Activated T-cell treated with anti-CD3 and anti-CD28 coated beads, Interleukin-2, amount 50 U/mL, for 4 hours (primary cell): ENCODE data around the gene TUBE1. TPM values are rescaled to one million over a fixed set of nuclear protein-coding genes. Genes with fewer than 3 reads are reported as not detected.

ENCODE experiments used
- ATAC-seq, 2 donors: fragments of 200-7000 bp; cut with Tn5 transposase; one replicate each; pipeline ENCODE4 v1.10.0; 2021
- DNase-seq: peaks from one replicate; pipeline ENCODE4 v3.0.0-alpha.2; 2020
- H3K27me3 Mint-ChIP-seq: one replicate; pipeline ENCODE4 v1.8.0; 2021; ENCODE audit warnings: low read depth, mixed read lengths
- H3K36me3 Mint-ChIP-seq: one replicate; pipeline ENCODE4 v1.8.0; 2022; ENCODE audit warnings: mixed read lengths; ENCODE audit not compliant: insufficient read depth
- H3K4me1 Mint-ChIP-seq: one replicate; pipeline ENCODE4 v1.8.0; 2021; ENCODE audit warnings: low read depth, mixed read lengths
- H3K4me3 Mint-ChIP-seq: one replicate; pipeline ENCODE4 v1.8.0; 2021; ENCODE audit warnings: mild to moderate bottlenecking, moderate library complexity, mixed read lengths
- H3K9me3 Mint-ChIP-seq: one replicate; pipeline ENCODE4 v1.8.0; 2021; ENCODE audit warnings: mixed read lengths
- total RNA-seq, 3 donors: library from RNA; stranded (reverse); gene quantifications; one replicate each; pipeline ENCODE4 v1.2.1, GENCODE V29; 2021

The TUBE1 gene
- total RNA-seq, 3 donors from 2014 or later = 36.3 to 55.3 (median 42.6) TPM

GRCh38 chr6:112034616-112034995 lies 52.7 kb downstream of the TUBE1 start:
- DNase-seq = no peak
- Mint-ChIP-seq H3K9me3 (no peaks in the 10 kb centered on the region), H3K4me3 (no peak overlapping the region), H3K27me3 (no peaks in the 10 kb centered on the region), H3K36me3 (no peaks in the 10 kb centered on the region), H3K4me1 (peaks cover 73% of the 10 kb centered on the region)
- no peak for ATAC-seq

- Mint-ChIP-seq H3K27me3 (no peaks in the 10 kb centered on the region), H3K4me1 (peaks cover 74% of the 10 kb centered on the region), H3K36me3 (no peaks in the 10 kb centered on the region), H3K4me3 (peak overlapping the region; percentile 4), H3K9me3 (no peaks in the 10 kb centered on the region)
- no peak for DNase-seq
- ATAC-seq = peak; percentile 16 to 37
Measured at GRCh38 chr6:112033791-112034615, 53.3 kb downstream of the TUBE1 start.

- DNase-seq (no peak), ATAC-seq (no peak)
- Mint-ChIP-seq H3K4me1 (peaks cover 85% of the 10 kb centered on the region), H3K9me3 (no peaks in the 10 kb centered on the region), H3K36me3 (no peaks in the 10 kb centered on the region), H3K27me3 (no peaks in the 10 kb centered on the region), H3K4me3 (no peak overlapping the region)
Measured at GRCh38 chr6:112032728-112033127, 54.6 kb downstream of the TUBE1 start.

GRCh38 chr6:112031960-112032359 lies 55.3 kb downstream of the TUBE1 start:
- DNase-seq (no peak), ATAC-seq (no peak)
- Mint-ChIP-seq H3K4me3 (no peak overlapping the region), H3K9me3 (no peaks in the 10 kb centered on the region), H3K36me3 (no peaks in the 10 kb centered on the region), H3K4me1 (peaks cover 88% of the 10 kb centered on the region), H3K27me3 (no peaks in the 10 kb centered on the region)

GRCh38 chr6:112030961-112031660 lies 56.2 kb downstream of the TUBE1 start:
- ATAC-seq = no peak
- DNase-seq = no peak
- H3K4me3 Mint-ChIP-seq = no peak overlapping the region
- no peaks in the 10 kb centered on the region for H3K9me3 Mint-ChIP-seq
- no peaks in the 10 kb centered on the region for H3K27me3 Mint-ChIP-seq
- peaks cover 89% of the 10 kb centered on the region for H3K4me1 Mint-ChIP-seq
- peaks cover 2% of the 10 kb centered on the region for H3K36me3 Mint-ChIP-seq

GRCh38 chr6:112030206-112030960 lies 56.9 kb downstream of the TUBE1 start:
- DNase-seq (no peak), ATAC-seq (no peak)
- H3K4me3 Mint-ChIP-seq = no peak overlapping the region
- peaks cover 2% of the 10 kb centered on the region for H3K36me3 Mint-ChIP-seq
- H3K4me1 Mint-ChIP-seq = peaks cover 86% of the 10 kb centered on the region
- H3K9me3 Mint-ChIP-seq = no peaks in the 10 kb centered on the region
- no peaks in the 10 kb centered on the region for H3K27me3 Mint-ChIP-seq

- Mint-ChIP-seq H3K4me1 (peaks cover 81% of the 10 kb centered on the region), H3K27me3 (no peaks in the 10 kb centered on the region), H3K36me3 (peaks cover 6% of the 10 kb centered on the region), H3K4me3 (peak overlapping the region; percentile 3), H3K9me3 (peaks cover 5% of the 10 kb centered on the region)
- ATAC-seq = no peak
- peak; percentile 66 for DNase-seq
Measured at GRCh38 chr6:112029045-112029822, 58.0 kb downstream of the TUBE1 start.

GRCh38 chr6:112027942-112028674 lies 59.2 kb downstream of the TUBE1 start:
- ATAC-seq (peak; percentile 91 to 95), DNase-seq (peak; percentile 20)
- H3K4me1 Mint-ChIP-seq = peaks cover 73% of the 10 kb centered on the region
- peak overlapping the region; percentile 54 for H3K4me3 Mint-ChIP-seq
- peaks cover 11% of the 10 kb centered on the region for H3K9me3 Mint-ChIP-seq
- no peaks in the 10 kb centered on the region for H3K27me3 Mint-ChIP-seq
- H3K36me3 Mint-ChIP-seq = peaks cover 11% of the 10 kb centered on the region

GRCh38 chr6:112026933-112027332 lies 60.3 kb downstream of the TUBE1 start:
- peaks cover 11% of the 10 kb centered on the region for H3K36me3 Mint-ChIP-seq

GRCh38 chr6:112024464-112024863 lies 62.8 kb downstream of the TUBE1 start:
- peaks cover 55% of the 10 kb centered on the region for H3K4me1 Mint-ChIP-seq

More at GRCh38 chr6:112026933-112027332, 60.3 kb downstream of the TUBE1 start:
- no peak for ATAC-seq
- peaks cover 73% of the 10 kb centered on the region for H3K4me1 Mint-ChIP-seq
- H3K4me3 Mint-ChIP-seq = no peak overlapping the region
- peaks cover 11% of the 10 kb centered on the region for H3K9me3 Mint-ChIP-seq
- no peaks in the 10 kb centered on the region for H3K27me3 Mint-ChIP-seq
- DNase-seq = no peak

GRCh38 chr6:112022749-112023148 lies 64.5 kb downstream of the TUBE1 start:
- peaks cover 11% of the 10 kb centered on the region for H3K9me3 Mint-ChIP-seq
- DNase-seq (no peak), ATAC-seq (no peak)
- H3K4me1 Mint-ChIP-seq = peaks cover 51% of the 10 kb centered on the region
- H3K4me3 Mint-ChIP-seq = no peak overlapping the region
- no peaks in the 10 kb centered on the region for H3K27me3 Mint-ChIP-seq
- H3K36me3 Mint-ChIP-seq = peaks cover 11% of the 10 kb centered on the region

More at GRCh38 chr6:112024464-112024863, 62.8 kb downstream of the TUBE1 start:
- H3K36me3 Mint-ChIP-seq = peaks cover 11% of the 10 kb centered on the region
- no peaks in the 10 kb centered on the region for H3K27me3 Mint-ChIP-seq
- peaks cover 11% of the 10 kb centered on the region for H3K9me3 Mint-ChIP-seq
- DNase-seq (no peak), ATAC-seq (no peak)
- no peak overlapping the region for H3K4me3 Mint-ChIP-seq

GRCh38 chr6:112021691-112022310 lies 65.5 kb downstream of the TUBE1 start:
- Mint-ChIP-seq H3K27me3 (no peaks in the 10 kb centered on the region), H3K36me3 (peaks cover 11% of the 10 kb centered on the region), H3K4me3 (no peak overlapping the region), H3K4me1 (peaks cover 50% of the 10 kb centered on the region), H3K9me3 (peaks cover 11% of the 10 kb centered on the region)
- ATAC-seq (no peak), DNase-seq (no peak)
